PC-3 (cell line): ENCODE data around the gene LSP1. TPM values are rescaled to one million over a fixed set of nuclear protein-coding genes. Genes with fewer than 3 reads are reported as not detected.

Experiments
- ATAC-seq: fragments of 200-7000 bp; cut with Tn5 transposase; 2 replicates; pipeline ENCODE4 v1.9.1; 2020; ENCODE audit warnings: mild to moderate bottlenecking, moderate library complexity
- BruUV-seq: library from RNA; stranded (reverse); fragments of 400-500 nt; replicated peaks from 2 replicates; lab custom pipeline; 2021; lab: Mats Ljungman, UMichigan
- CTCF ChIA-PET: fragments of 300-600 bp; sonication (Branson Sonifier 250); formaldehyde crosslinking; loops from one replicate; lab custom pipeline; 2022; ENCODE audit warnings: antibody characterized with exemption; lab: Charles Lee
- POLR2A ChIA-PET: fragments of 300-600 bp; sonication (Branson Sonifier 250); formaldehyde crosslinking; loops from one replicate; lab custom pipeline; 2022; ENCODE audit warnings: antibody characterized with exemption; ENCODE audit not compliant: unreplicated experiment; lab: Charles Lee
- DNase-seq: peaks from one replicate; pipeline ENCODE4 v3.0.0-alpha.2; 2015
- H2AFZ ChIP-seq: fragments of 300-600 bp; sonication (generic); 2 replicates; pipeline ENCODE4 v1.6.0; 2016; ENCODE audit warnings: antibody characterized with exemption, low read length
- H3F3A ChIP-seq: fragments of 300-600 bp; sonication (generic); one replicate; pipeline ENCODE4 v1.6.0; 2017; ENCODE audit warnings: antibody characterized with exemption, low read length, control low read depth, mild to moderate bottlenecking; ENCODE audit not compliant: unreplicated experiment
- H3K27ac ChIP-seq: fragments of 300-600 bp; sonication (generic); 2 replicates; pipeline ENCODE4 v1.5.1; 2016; ENCODE audit warnings: mild to moderate bottlenecking, low read length
- H3K27me3 ChIP-seq: fragments of 300-600 bp; sonication (generic); 2 replicates; pipeline ENCODE4 v1.6.1; 2016; ENCODE audit warnings: low read length, mixed read lengths
- H3K36me3 ChIP-seq: fragments of 300-600 bp; sonication (generic); 2 replicates; pipeline ENCODE4 v1.6.1; 2016; ENCODE audit warnings: low read depth, mixed run types, low read length, mixed read lengths
- H3K4me1 ChIP-seq: fragments of 300-600 bp; sonication (generic); 2 replicates; pipeline ENCODE4 v1.5.1; 2016; ENCODE audit warnings: low read length; ENCODE audit not compliant: insufficient read depth
- H3K4me2 ChIP-seq: fragments of 300-600 bp; sonication (generic); 2 replicates; pipeline ENCODE4 v1.6.0; 2016; ENCODE audit warnings: low read length
- H3K4me3 ChIP-seq: fragments of 300-600 bp; sonication (generic); 2 replicates; pipeline ENCODE4 v1.5.1; 2016; ENCODE audit warnings: mild to moderate bottlenecking, low read length, mixed read lengths
- H3K79me2 ChIP-seq: fragments of 300-600 bp; sonication (generic); 2 replicates; pipeline ENCODE4 v1.6.1; 2017; ENCODE audit warnings: low read length, mixed read lengths
- H3K9ac ChIP-seq: fragments of 300-600 bp; sonication (generic); 2 replicates; pipeline ENCODE4 v1.6.0; 2016; ENCODE audit warnings: mild to moderate bottlenecking, low read length
- H3K9me2 ChIP-seq: fragments of 300-600 bp; sonication (generic); replicated peaks from 2 replicates; pipeline ENCODE4 v1.6.1; 2016; ENCODE audit warnings: mixed run types, low read length, mixed read lengths
- H3K9me3 ChIP-seq: fragments of 300-600 bp; sonication (generic); 2 replicates; pipeline ENCODE4 v1.6.1; 2016; ENCODE audit warnings: low read length, mixed read lengths
- H4K20me1 ChIP-seq: fragments of 300-600 bp; sonication (generic); 2 replicates; pipeline ENCODE4 v1.6.1; 2016; ENCODE audit warnings: low read length, mixed read lengths
- CTCF ChIP-seq: fragments of 300-600 bp; sonication (generic); conservative IDR thresholded peaks from 2 replicates; pipeline ENCODE4 v1.5.1; 2017; ENCODE audit warnings: antibody characterized with exemption, low read depth, mild to moderate bottlenecking, low read length
- EZH2 ChIP-seq: fragments of 300-600 bp; sonication (generic); IDR thresholded peaks from one replicate; pipeline ENCODE4 v1.6.1; 2017; ENCODE audit warnings: antibody characterized with exemption, mild to moderate bottlenecking, low read length; ENCODE audit not compliant: unreplicated experiment
- EZH2phosphoT487 ChIP-seq: fragments of 300-600 bp; sonication (generic); IDR thresholded peaks from 2 replicates; pipeline ENCODE4 v1.6.1; 2018; ENCODE audit warnings: mild to moderate bottlenecking, antibody characterized with exemption, low read length, borderline replicate concordance
- intact Hi-C: fragments of 100-400 bp; cut with micrococcal nuclease; formaldehyde crosslinking; loops from 2 replicates; pipeline ENCODE4 v1.9.0; 2023
- total RNA-seq: library from RNA; depleted of rRNA; stranded (reverse); fragments of >200 nt; gene quantifications from 2 replicates; pipeline ENCODE4 v1.2.3, GENCODE V29; 2014

The LSP1 gene
- total RNA-seq, 1 experiment from 2014 or later = not detected

GRCh38 chr11:1933416-1934334 is 80.8 kb downstream of the LSP1 start:
- Histone ChIP-seq H3K4me2 (no peak overlapping the region), H3F3A (no peaks in the 10 kb centered on the region), H3K36me3 (no peaks in the 10 kb centered on the region), H3K4me3 (no peak overlapping the region), H3K9me2 (no peaks in the 10 kb centered on the region), H3K9me3 (no peaks in the 10 kb centered on the region), H3K27ac (no peak overlapping the region), H4K20me1 (no peaks in the 10 kb centered on the region), H2AFZ (no peak overlapping the region), H3K4me1 (no peaks in the 10 kb centered on the region), H3K79me2 (no peaks in the 10 kb centered on the region), H3K9ac (no peak overlapping the region), H3K27me3 (no peaks in the 10 kb centered on the region)
- TF ChIP-seq EZH2 (no peak), EZH2phosphoT487 (no peak), CTCF (no peak)
- no TSS peak for BruUV-seq
- ChIA-PET CTCF (no interaction called here), POLR2A (no interaction called here)
- no peak for ATAC-seq
- intact Hi-C loops = no loop called here
- no peak for DNase-seq

GRCh38 chr11:1934335-1935155 is 81.7 kb downstream of the LSP1 start:
- TF ChIP-seq EZH2 = no peak
- no peak for TF ChIP-seq CTCF
- TF ChIP-seq EZH2phosphoT487 = no peak
- Histone ChIP-seq H3K27me3 (no peaks in the 10 kb centered on the region), H3K9ac (no peak overlapping the region), H3K79me2 (no peaks in the 10 kb centered on the region), H3K9me2 (no peaks in the 10 kb centered on the region), H3K4me2 (no peak overlapping the region), H4K20me1 (no peaks in the 10 kb centered on the region), H2AFZ (no peak overlapping the region), H3K27ac (no peak overlapping the region), H3K36me3 (no peaks in the 10 kb centered on the region), H3F3A (no peaks in the 10 kb centered on the region), H3K4me3 (no peak overlapping the region), H3K4me1 (no peaks in the 10 kb centered on the region), H3K9me3 (no peaks in the 10 kb centered on the region)
- intact Hi-C loops = no loop called here
- POLR2A ChIA-PET = no interaction called here
- CTCF ChIA-PET = no interaction called here
- DNase-seq = no peak
- BruUV-seq = no TSS peak
- no peak for ATAC-seq
